SH-SY5Y (cell line): Measurements from ENCODE around the gene XRCC5.

Experiments
- GATA2 ChIP-seq: IDR thresholded peaks from 2 replicates; pipeline ENCODE4 v1.6.1; 2011; ENCODE audit warnings: mild to moderate bottlenecking, low read depth, low read length
- GATA3 ChIP-seq: IDR thresholded peaks from 2 replicates; pipeline ENCODE4 v1.6.1; 2011; ENCODE audit warnings: low read depth, mild to moderate bottlenecking, low read length, moderate library complexity

DNA sequence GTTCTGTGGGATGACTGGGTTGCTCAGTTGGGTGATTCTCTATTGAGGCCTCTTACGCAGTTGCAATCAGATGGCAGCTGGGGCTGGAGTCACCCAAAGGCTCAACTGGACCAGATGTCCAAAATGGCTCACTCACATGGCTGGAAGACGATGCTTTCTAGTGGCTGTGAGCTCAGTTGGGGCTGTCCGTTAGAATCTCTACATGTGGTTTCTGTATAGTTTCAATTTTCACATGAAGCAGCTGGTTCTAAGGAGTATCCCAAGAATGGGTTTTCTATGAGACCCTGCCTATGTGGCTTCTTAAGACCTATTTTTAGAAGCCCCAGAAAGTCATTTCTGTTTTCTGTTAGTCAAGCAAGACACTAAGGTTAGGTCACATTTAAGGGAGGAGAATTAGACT is 4.4 kb downstream of the XRCC5 start:
- no peak for TF ChIP-seq GATA2
- no peak for TF ChIP-seq GATA3
